Activated naive CD4-positive, alpha-beta T cell treated with Interleukin-2 at 50 U/mL for 16 hours (primary cell): ENCODE data around the gene OR2T4.

Source experiments
- DNase-seq: peaks from one replicate; pipeline ENCODE4 v3.0.0-alpha.2; 2020

The OR2T4 gene, protein sequence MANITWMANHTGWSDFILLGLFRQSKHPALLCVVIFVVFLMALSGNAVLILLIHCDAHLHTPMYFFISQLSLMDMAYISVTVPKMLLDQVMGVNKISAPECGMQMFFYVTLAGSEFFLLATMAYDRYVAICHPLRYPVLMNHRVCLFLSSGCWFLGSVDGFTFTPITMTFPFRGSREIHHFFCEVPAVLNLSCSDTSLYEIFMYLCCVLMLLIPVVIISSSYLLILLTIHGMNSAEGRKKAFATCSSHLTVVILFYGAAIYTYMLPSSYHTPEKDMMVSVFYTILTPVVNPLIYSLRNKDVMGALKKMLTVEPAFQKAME

DNA sequence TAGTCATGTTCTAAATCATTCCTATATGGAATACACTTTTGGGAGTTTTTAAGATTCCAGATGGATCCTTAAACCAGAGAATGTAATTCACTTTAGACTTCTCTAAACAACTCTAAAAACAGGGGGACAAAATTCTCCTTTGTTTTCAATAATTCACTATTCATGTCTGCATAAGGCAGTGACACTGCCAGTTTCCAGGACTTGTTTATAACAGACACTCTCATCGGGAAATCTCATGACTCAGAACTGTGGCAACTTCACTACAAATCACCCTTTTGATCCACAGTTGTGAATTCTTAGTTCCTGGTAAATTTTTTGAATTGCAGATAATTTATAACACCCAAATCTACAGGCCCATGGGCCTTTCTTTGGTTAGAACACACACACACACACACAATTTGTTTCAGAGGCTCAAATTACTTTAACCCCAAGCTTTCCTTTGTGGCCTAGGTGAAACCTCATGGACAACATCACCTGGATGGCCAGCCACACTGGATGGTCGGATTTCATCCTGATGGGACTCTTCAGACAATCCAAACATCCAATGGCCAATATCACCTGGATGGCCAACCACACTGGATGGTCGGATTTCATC is at the start of gene OR2T4:
OR2T4 (plus strand) TSS at position 545 of the 595 bp plus-strand sequence; CDS start at position 545, 0 bp downstream.
- no peak for DNase-seq

DNA sequence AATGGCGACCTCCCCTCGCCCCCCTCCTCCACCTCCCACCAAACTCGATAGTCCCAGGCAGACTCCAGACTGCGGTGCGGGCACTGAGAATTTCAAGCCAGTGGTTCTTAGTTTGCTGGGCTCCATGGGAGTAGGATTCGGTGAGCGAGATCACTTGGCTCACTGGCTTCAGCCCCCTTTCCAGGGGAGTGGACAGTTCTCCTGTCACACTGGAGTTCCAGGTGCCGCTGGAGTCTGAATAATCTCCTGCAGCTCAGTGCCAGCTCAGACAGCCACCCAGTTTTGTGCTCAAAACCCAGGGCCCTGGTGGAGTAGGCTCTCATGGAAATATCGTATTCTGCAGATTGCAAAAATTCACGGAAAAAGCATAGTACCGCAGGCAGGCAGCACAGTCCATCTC is 44.7 kb upstream of the OR2T4 start:
- DNase-seq = no peak

DNA sequence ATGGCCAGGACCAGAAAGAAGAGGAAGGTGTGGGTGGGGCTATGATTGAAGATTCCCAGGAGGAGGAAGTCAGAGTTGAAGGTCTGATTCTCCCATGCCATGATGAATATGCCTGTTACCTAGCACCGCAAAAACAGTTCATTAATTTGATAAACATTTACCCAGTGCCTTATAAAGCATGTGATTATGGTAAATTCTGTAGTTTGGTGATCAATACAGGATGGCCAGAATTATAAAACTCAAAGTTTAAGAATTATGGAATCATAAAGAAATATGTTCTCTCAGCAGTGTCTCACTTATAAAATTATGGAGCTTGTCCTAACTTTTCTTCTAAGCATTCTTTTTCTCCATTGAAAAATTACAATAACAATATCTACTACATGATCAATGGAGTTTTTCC is 37.0 kb upstream of the OR2T4 start, which contains the start of gene OR2M7:
OR2M7 (minus strand) TSS at position 101 of the 400 bp plus-strand sequence; CDS start at position 101, 0 bp downstream.
- no peak for DNase-seq

DNA sequence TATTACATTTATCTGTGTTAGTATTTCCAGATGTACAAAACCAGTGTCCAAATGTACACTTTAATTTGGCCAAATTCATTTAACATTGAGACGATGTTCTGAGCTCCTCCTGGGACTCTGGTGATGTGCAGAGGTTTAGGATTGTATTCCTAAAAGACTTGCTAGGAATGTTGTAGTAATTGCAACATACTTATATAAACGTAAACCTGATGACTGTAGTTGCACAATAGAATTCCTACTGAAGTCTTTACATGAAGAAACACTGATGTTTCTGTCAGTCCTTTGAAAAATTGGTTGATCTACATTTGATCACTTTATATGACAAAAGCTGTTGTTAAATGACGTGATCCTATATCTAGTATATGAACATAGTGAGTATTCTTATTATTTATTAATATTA is 18.0 kb upstream of the OR2T4 start:
- DNase-seq = no peak

GRCh38 chr1:248348475-248348874 is 13.0 kb upstream of the OR2T4 start, which contains the start of gene OR14C36:
TSS of gene OR14C36 (plus strand) at chr1:248348775. CDS start at chr1:248348775, 0 bp downstream.
- no peak for DNase-seq

GRCh38 chr1:248359415-248359814 is 2.0 kb upstream of the OR2T4 start:
- no peak for DNase-seq

DNA sequence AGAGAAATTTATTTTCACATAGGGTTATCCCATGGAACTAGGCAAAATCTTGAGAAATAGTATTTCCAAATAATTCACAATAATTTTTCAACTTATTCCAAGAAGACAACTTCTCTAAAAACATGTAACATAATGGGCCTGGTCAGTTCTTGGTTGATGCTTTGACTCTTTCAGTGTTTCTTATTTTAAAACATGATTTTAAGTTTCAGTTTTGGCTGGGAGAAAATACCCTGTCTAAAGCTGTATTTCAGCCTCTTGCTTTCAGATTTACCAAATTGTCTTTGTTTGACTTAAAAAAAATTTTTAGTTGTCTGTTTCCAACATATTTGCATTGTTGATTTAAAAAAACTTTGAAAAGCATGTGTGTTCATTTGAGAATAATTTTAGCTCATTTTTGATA is 5.1 kb downstream of the OR2T4 start:
- DNase-seq = no peak

DNA sequence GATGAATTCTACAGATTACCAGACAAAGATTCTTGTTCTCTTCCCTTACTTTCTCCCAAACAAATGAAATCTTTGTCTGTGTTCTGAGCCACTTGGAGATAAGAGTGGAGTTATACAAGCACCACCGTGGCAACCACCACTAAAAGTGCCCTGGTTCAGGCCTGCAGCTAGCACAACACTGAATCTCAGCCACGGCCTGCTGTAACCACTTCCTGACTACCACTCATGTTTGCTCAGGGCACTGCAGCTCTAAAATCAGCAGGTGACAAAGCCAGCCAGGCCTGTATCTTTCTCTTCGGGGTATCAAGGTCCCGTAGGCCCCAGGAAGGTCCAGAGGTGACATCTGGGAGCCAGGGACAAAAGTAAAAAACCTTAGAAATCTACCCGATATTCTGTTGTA is 10.9 kb downstream of the OR2T4 start:
- DNase-seq = no peak

DNA sequence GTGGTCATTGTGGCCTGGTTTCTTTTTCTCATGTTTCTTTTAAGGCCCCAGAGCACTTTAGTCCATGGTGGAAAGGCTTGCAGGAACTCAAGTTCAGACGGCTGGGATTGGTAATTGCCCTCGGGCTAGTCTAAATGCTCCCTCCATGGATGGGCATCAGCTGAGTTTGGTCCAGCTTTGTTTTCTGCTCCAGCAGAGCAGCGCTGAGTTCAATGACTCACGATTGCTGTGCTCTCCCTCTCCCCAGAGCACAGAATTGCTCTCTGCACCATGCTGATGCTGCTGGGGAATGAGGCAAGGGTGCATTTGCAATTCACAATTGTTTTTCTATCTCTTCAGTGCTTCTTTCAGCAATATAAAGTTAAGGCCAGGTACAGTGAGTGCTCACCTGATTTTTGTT is 12.3 kb downstream of the OR2T4 start:
- no peak for DNase-seq

- no peak for DNase-seq
Measured at GRCh38 chr1:248375446-248375845, 14.0 kb downstream of the OR2T4 start, which contains the start of gene OR2T6. TSS of gene OR2T6 (plus strand) at chr1:248375746. CDS start at chr1:248387609, 11,863 bp downstream.

- DNase-seq = no peak
Measured at GRCh38 chr1:248376916-248377315, 15.5 kb downstream of the OR2T4 start.

GRCh38 chr1:248380854-248381253 is 19.4 kb downstream of the OR2T4 start:
- no peak for DNase-seq

DNA sequence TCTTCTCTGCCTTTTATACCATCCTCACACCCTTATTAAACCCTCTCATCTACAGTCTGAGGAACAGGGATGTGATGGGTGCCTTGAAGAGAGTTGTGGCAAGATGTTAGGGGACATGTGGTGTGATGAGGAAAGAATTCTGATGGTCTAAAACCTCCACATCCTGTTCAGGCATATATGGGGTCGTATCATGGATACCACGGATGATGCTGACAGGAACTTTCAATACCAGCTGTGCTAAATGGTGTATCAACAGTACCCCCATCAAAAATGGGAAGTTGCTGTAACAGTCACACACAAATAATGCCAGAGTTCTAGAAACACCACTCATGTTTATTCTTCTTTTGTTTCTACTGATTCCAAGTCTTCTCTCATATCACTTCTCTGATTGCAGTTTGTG is 27.0 kb downstream of the OR2T4 start:
- no peak for DNase-seq

DNA sequence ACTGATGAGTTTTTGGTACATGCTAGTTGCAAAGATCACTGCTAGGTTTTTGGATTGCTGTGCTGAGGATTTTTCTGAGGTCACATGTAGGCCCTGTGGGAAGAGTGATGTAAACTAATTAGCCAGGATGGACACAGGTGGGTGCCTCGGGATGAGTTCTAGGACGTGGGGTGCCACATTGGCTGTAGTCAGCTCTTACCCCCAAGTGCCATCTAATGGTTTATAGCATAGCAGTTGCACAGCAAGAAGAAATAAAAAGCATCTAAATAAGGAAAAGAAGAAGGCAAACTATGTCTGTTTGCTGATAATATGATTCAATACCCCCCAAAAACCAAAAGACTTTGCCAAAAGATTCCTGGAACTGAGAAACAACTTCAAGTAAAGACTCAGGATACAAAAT is 31.6 kb downstream of the OR2T4 start:
- no peak for DNase-seq

DNA sequence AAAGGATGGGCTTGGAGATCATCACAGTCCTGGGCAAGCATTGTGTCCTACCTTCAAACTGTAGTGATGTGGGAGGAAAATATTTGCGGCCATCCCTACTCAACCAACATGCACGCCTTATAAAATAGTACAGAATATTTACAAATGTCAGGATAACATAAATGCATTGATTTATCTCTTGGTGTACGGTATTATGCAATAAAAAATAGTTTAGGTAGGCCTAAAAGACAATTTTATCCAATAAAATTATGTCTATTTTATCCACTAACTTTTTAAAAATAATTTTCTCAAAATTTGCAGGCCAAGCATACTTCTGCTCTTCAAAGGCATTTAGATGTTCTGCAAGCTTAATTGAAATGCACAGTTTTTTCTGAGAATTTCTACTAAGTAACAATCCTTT is 41.3 kb downstream of the OR2T4 start, which contains the start of gene OR2T1:
OR2T1 (plus strand) TSS at position 301 of the 400 bp plus-strand sequence. CDS start 3,100 bp downstream, outside the sequence.
- DNase-seq = no peak

GRCh38 chr1:248404024-248404423 is 42.6 kb downstream of the OR2T4 start:
- DNase-seq = no peak

DNA sequence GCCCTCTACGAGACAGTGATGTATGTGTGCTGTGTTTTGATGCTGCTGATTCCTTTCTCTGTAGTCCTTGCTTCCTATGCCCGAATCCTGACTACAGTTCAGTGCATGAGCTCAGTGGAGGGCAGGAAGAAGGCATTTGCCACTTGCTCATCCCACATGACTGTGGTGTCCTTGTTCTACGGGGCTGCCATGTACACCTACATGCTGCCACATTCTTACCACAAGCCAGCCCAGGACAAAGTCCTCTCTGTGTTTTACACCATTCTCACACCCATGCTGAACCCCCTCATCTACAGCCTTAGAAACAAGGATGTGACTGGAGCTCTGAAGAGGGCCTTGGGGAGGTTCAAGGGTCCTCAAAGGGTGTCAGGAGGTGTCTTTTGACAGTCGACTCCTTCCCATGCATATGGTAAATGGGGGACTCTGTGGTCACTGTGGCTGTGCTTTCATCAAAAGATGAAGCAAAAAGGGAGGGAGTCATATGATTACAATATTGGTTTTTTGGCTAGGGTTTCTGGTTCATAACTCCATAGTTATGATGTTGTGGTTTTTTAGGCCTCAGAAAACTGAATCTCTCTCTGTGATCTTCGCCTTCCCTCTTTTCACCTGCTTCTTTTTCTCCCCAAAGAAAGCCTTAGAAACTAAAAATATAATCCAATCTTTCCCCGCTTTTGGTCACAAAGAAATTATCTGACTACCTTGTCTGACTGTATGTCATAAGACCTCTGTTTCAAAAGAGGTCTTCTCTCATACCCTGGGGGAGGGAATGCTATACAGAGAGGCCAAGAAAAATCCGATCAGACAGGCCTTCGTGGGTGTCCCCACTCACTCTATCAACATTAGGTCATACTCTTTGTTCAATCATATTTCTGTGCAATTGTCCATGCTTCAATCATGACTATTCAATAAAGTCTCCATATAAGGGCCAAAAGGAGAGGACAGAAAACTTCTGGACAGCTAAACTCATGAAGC is 45.5 kb downstream of the OR2T4 start:
- DNase-seq = no peak
